A673 (cell line): ENCODE data around the gene PARP6.

Experiments used
- CTCF ChIP-seq: fragments of 300-800, 200-600 bp; sonication (generic); conservative IDR thresholded peaks from 2 replicates; pipeline ENCODE4 v1.5.1; 2017; ENCODE audit warnings: low read depth, mild to moderate bottlenecking, antibody characterized with exemption, low read length, moderate library complexity, mixed read lengths
- EZH2 ChIP-seq: fragments of 200-600 bp; sonication (generic); IDR thresholded peaks from 2 replicates; pipeline ENCODE4 v1.6.1; 2017; ENCODE audit warnings: borderline replicate concordance, low read depth, mild to moderate bottlenecking, mixed read lengths, antibody characterized with exemption, low read length; ENCODE audit not compliant: poor library complexity, severe bottlenecking

DNA sequence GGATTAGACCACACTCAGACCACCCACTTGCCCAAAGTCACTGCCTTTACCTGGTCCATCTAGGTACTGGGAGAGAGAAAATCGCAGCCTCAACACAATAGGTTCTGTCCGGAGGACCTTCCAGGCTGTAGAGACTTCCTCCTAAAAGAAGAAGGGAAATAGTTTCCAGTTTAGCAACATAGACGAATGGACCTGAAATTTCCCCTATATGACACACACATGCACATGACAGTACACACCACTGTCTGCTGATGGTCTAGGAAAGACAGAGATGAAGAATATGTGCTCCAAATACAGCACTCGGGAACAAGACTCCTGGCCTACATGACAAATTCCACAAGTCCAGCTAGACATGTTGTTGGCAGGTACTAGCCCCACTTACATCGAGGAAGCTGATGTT, 7.3 kb downstream of the PARP6 start:
- TF ChIP-seq CTCF (no peak), EZH2 (no peak)
